Thymus (tissue), 11 donors: Measurements from ENCODE around the gene RRP12. TPM values are rescaled to one million over a fixed set of nuclear protein-coding genes. Genes with fewer than 3 reads are reported as not detected.

ENCODE experiments used
- DNase-seq, 9 donors: peaks; one replicate each; pipeline ENCODE4 v3.0.0-alpha.2; 2013; ENCODE audit warnings: low spot score in 9 of 9, low read depth in 6 of 9, missing footprints in 1 of 9
- H3K27ac ChIP-seq, 2 donors: one replicate each; pipeline ENCODE4 v1.5.1; 2013; ENCODE audit warnings: control low read depth in 1 of 2, low read depth in 1 of 2, low read length in 1 of 2, mild to moderate bottlenecking in 1 of 2, moderate library complexity in 1 of 2
- H3K27me3 ChIP-seq, 2 donors: one replicate each; pipeline ENCODE4 v1.5.1; 2013; ENCODE audit warnings: low read length in 1 of 2; ENCODE audit not compliant: control insufficient read depth in 2 of 2, insufficient read depth in 1 of 2
- H3K36me3 ChIP-seq, 2 donors: one replicate each; pipeline ENCODE4 v1.5.1; 2013; ENCODE audit warnings: low read length in 1 of 2, mild to moderate bottlenecking in 1 of 2, moderate library complexity in 1 of 2; ENCODE audit not compliant: control insufficient read depth in 2 of 2, insufficient read depth in 2 of 2
- H3K4me1 ChIP-seq, 2 donors: one replicate each; pipeline ENCODE4 v1.5.1; 2013; ENCODE audit warnings: low read length in 2 of 2; ENCODE audit not compliant: control insufficient read depth in 2 of 2, insufficient read depth in 2 of 2
- H3K4me3 ChIP-seq, 2 donors: one replicate each; pipeline ENCODE4 v1.5.1; 2013; ENCODE audit warnings: low read length in 2 of 2, control low read depth in 1 of 2, mild to moderate bottlenecking in 1 of 2
- H3K9me3 ChIP-seq, 2 donors: one replicate each; pipeline ENCODE4 v1.5.1; 2013; ENCODE audit warnings: low read length in 1 of 2, mild to moderate bottlenecking in 1 of 2; ENCODE audit not compliant: control insufficient read depth in 2 of 2, insufficient read depth in 1 of 2
- WGBS: extraction: QIAGEN DNeasy Blood & Tissue Kit; methylation state at CpG from one replicate; pipeline ENCODE4 v1.1.7; 2013; 5-methylcytosine and 5-hydroxymethylcytosine counted together
- polyA plus RNA-seq: library from polyadenylated mRNA; stranded (reverse); fragments of 200-250 nt; gene quantifications from one replicate; pipeline ENCODE4 v1.2.3, GENCODE V29; 2013
- total RNA-seq: library from RNA; stranded (reverse); fragments of 120-200 nt; gene quantifications from one replicate; pipeline ENCODE4 v1.2.4, GENCODE V29; 2013
- donor health status: healthy.

Gene RRP12
- total and polyA plus RNA-seq, 2 donors = 8.5 to 18.9 TPM

- WGBS = 97% methylated on average over 7 of the region's 7 CpGs
- H3K4me3 ChIP-seq = no peak overlapping the region
- peaks cover 0 to 1% of the 10 kb centered on the region in 2 donors for H3K9me3 ChIP-seq
- H3K4me1 ChIP-seq = no peaks in the 10 kb centered on the region
- no peak overlapping the region for H3K27ac ChIP-seq
- no peaks in the 10 kb centered on the region for H3K27me3 ChIP-seq
- no peak for DNase-seq
- H3K36me3 ChIP-seq = peaks cover 8 to 12% of the 10 kb centered on the region in 2 donors
Observed at GRCh38 chr10:97383159-97383558, 18.0 kb downstream of the RRP12 start.

GRCh38 chr10:97381626-97382025 is 19.5 kb downstream of the RRP12 start:
- Histone ChIP-seq H3K9me3 (no peaks in the 10 kb centered on the region), H3K27ac (no peak overlapping the region), H3K4me3 (no peak overlapping the region), H3K36me3 (peaks cover 11 to 13% of the 10 kb centered on the region in 2 donors), H3K27me3 (no peaks in the 10 kb centered on the region), H3K4me1 (no peaks in the 10 kb centered on the region)
- WGBS = 97% methylated on average over 8 of the region's 8 CpGs
- no peak for DNase-seq

GRCh38 chr10:97380516-97380915 is 20.6 kb downstream of the RRP12 start:
- Histone ChIP-seq H3K27ac (no peak overlapping the region), H3K27me3 (no peaks in the 10 kb centered on the region), H3K9me3 (no peaks in the 10 kb centered on the region), H3K4me3 (no peak overlapping the region), H3K36me3 (peaks cover 10 to 11% of the 10 kb centered on the region in 2 donors), H3K4me1 (no peaks in the 10 kb centered on the region)
- DNase-seq = no peak
- 96% methylated on average over 8 of the region's 8 CpGs for WGBS

- Histone ChIP-seq H3K4me3 (no peak overlapping the region), H3K36me3 (peaks cover 11% of the 10 kb centered on the region in 2 donors), H3K4me1 (no peaks in the 10 kb centered on the region), H3K27me3 (no peaks in the 10 kb centered on the region), H3K27ac (no peak overlapping the region), H3K9me3 (no peaks in the 10 kb centered on the region)
- WGBS = 90% methylated on average over 15 of the region's 15 CpGs
- no peak for DNase-seq
Observed at GRCh38 chr10:97378933-97379921, 21.9 kb downstream of the RRP12 start.

GRCh38 chr10:97376413-97376812 is 24.7 kb downstream of the RRP12 start:
- H3K4me1 ChIP-seq = no peaks in the 10 kb centered on the region
- H3K9me3 ChIP-seq = no peaks in the 10 kb centered on the region
- peaks cover 22 to 27% of the 10 kb centered on the region in 2 donors for H3K36me3 ChIP-seq
- DNase-seq = no peak
- no peaks in the 10 kb centered on the region for H3K27me3 ChIP-seq
- WGBS = 98% methylated on average over 6 of the region's 6 CpGs
- no peak overlapping the region for H3K27ac ChIP-seq
- H3K4me3 ChIP-seq = no peak overlapping the region

- Histone ChIP-seq H3K36me3 (peaks cover 32 to 45% of the 10 kb centered on the region in 2 donors), H3K9me3 (no peaks in the 10 kb centered on the region), H3K4me1 (no peaks in the 10 kb centered on the region), H3K27me3 (no peaks in the 10 kb centered on the region), H3K27ac (no peak overlapping the region), H3K4me3 (no peak overlapping the region)
- DNase-seq = no peak
- WGBS = 97% methylated on average over 10 of the region's 10 CpGs
Observed at GRCh38 chr10:97373456-97373855, 27.7 kb downstream of the RRP12 start.

- peaks cover 29 to 43% of the 10 kb centered on the region in 2 donors for H3K36me3 ChIP-seq
- DNase-seq = no peak
Observed at GRCh38 chr10:97372233-97372875, 28.8 kb downstream of the RRP12 start.

GRCh38 chr10:97371696-97372095 is 29.4 kb downstream of the RRP12 start:
- DNase-seq = no peak
- Histone ChIP-seq H3K27ac (no peak overlapping the region), H3K9me3 (no peaks in the 10 kb centered on the region), H3K27me3 (no peaks in the 10 kb centered on the region), H3K4me1 (no peaks in the 10 kb centered on the region), H3K36me3 (peaks cover 29 to 44% of the 10 kb centered on the region in 2 donors), H3K4me3 (no peak overlapping the region)
- WGBS = 98% methylated on average over 7 of the region's 7 CpGs

More at GRCh38 chr10:97372233-97372875, 28.8 kb downstream of the RRP12 start:
- WGBS = 98% methylated on average over 7 of the region's 7 CpGs
- H3K9me3 ChIP-seq = no peaks in the 10 kb centered on the region
- H3K27ac ChIP-seq = no peak overlapping the region
- H3K4me1 ChIP-seq = no peaks in the 10 kb centered on the region
- no peaks in the 10 kb centered on the region for H3K27me3 ChIP-seq
- no peak overlapping the region for H3K4me3 ChIP-seq

GRCh38 chr10:97367126-97367649 is 34.0 kb downstream of the RRP12 start:
- DNase-seq = no peak
- H3K27me3 ChIP-seq = no peaks in the 10 kb centered on the region
- no peak overlapping the region for H3K27ac ChIP-seq
- no peaks in the 10 kb centered on the region for H3K9me3 ChIP-seq
- peaks cover 30 to 39% of the 10 kb centered on the region in 2 donors for H3K36me3 ChIP-seq
- 98% methylated on average over 12 of the region's 12 CpGs for WGBS
- no peak overlapping the region for H3K4me3 ChIP-seq
- H3K4me1 ChIP-seq = no peaks in the 10 kb centered on the region
